Spleen (tissue), 11 donors: ENCODE measurements around the gene SPATA32. TPM values are rescaled to one million over a fixed set of nuclear protein-coding genes. Genes with fewer than 3 reads are reported as not detected.
"Not testable (repeated sequence)": the region's sequence is repeated elsewhere in the genome, so short reads cannot be mapped to it uniquely, and the experiment has no call there.

Experiments
- DNase-seq: peaks from one replicate; pipeline ENCODE4 v3.0.0-alpha.2; 2020
- H3K27ac ChIP-seq, 8 donors: fragments of 200-600 bp; sonication (generic) in 7 of 8; 1 replicate in 4 of 8; 2 replicates in 4 of 8; pipeline versions ENCODE4 v1.5.0 to v1.8.0; 2016 to 2021; ENCODE audit warnings: inconsistent platforms in 4 of 8, mild to moderate bottlenecking in 4 of 8, moderate library complexity in 1 of 8
- H3K27me3 ChIP-seq, 7 donors: fragments of 200-600 bp; sonication (generic) in 6 of 7; replicated peaks in 1 of 7; 1 replicate in 4 of 7; 2 replicates in 3 of 7; pipeline versions ENCODE4 v1.5.0 to v1.8.0; 2016 to 2021; ENCODE audit warnings: inconsistent platforms in 3 of 7, mild to moderate bottlenecking in 1 of 7
- H3K36me3 ChIP-seq, 6 donors: fragments of 200-600 bp; sonication (generic) in 5 of 6; 1 replicate in 4 of 6; 2 replicates in 2 of 6; pipeline versions ENCODE4 v1.5.0 to v1.8.0; 2016 to 2021; ENCODE audit warnings: inconsistent platforms in 2 of 6
- H3K4me1 ChIP-seq, 6 donors: fragments of 200-600 bp; sonication (generic) in 5 of 6; 1 replicate in 3 of 6; 2 replicates in 3 of 6; pipeline versions ENCODE4 v1.5.0 to v1.8.0; 2016 to 2021; ENCODE audit warnings: inconsistent platforms in 3 of 6
- H3K4me3 ChIP-seq, 8 donors: fragments of 200-600 bp; sonication (generic) in 7 of 8; 1 replicate in 4 of 8; 2 replicates in 4 of 8; pipeline versions ENCODE4 v1.5.0 to v1.8.0; 2016 to 2021; ENCODE audit warnings: inconsistent platforms in 4 of 8, mild to moderate bottlenecking in 4 of 8, moderate library complexity in 2 of 8
- H3K9me3 ChIP-seq, 8 donors: fragments of 200-600 bp; sonication (generic) in 7 of 8; 1 replicate in 4 of 8; 2 replicates in 4 of 8; pipeline versions ENCODE4 v1.5.0 to v1.8.0; 2016 to 2021; ENCODE audit warnings: inconsistent platforms in 4 of 8
- POLR2A ChIP-seq, 3 donors: fragments of 450-650 bp; IDR thresholded peaks; one replicate each; pipeline ENCODE4 v1.5.1; 2017; ENCODE audit warnings: antibody characterized with exemption in 3 of 3, mild to moderate bottlenecking in 1 of 3
- POLR2AphosphoS5 ChIP-seq, 3 donors: sonication (generic); formaldehyde crosslinking; IDR thresholded peaks; one replicate each; pipeline ENCODE4 v1.5.1; 2017; ENCODE audit warnings: antibody characterized with exemption in 3 of 3
- WGBS, 5 donors: extraction: QIAGEN DNeasy Blood & Tissue Kit in 3 of 5; methylation state at CpG; one replicate each; pipeline versions ENCODE4 v1.1.5 to v1.1.7; 2013 to 2018; 5-methylcytosine and 5-hydroxymethylcytosine counted together
- intact Hi-C: fragments of 100-400 bp; cut with DNase I; formaldehyde crosslinking; loops from one replicate; pipeline ENCODE4 v1.15.0; 2023; ENCODE audit warnings: low total_unique reads
- polyA plus RNA-seq, 3 donors: library from polyadenylated mRNA; stranded (reverse); fragments of 200-250 nt; gene quantifications; one replicate each; pipeline ENCODE4 v1.2.1, GENCODE V29; 2013
- total RNA-seq, 7 donors: library from RNA; depleted of rRNA in 3 of 7; stranded (reverse); fragments of >200 nt in 3 of 7; fragmentation: NEBNext Ultra II Directional in 4 of 7; extraction: Animal tissue kit (Norgen Biotek cat#: 25700) in 4 of 7; gene quantifications; one replicate each; pipeline versions ENCODE4 v1.1.0 to v1.2.1, GENCODE V29; 2016 to 2021
- TF ChIP-seq, protein P1 (sequence below), 11 experiments: fragments of 200-600 bp in 7 of 11; fragments of 450-650 bp in 4 of 11; sonication (generic) in 4 of 11; IDR thresholded peaks in 8 of 11; conservative IDR thresholded peaks in 3 of 11; 1 replicate in 7 of 11; 2 replicates in 4 of 11; pipeline versions ENCODE4 v1.4.0 to v1.8.0; 2016 to 2021; ENCODE audit warnings: antibody characterized with exemption in 11 of 11, inconsistent platforms in 4 of 11, mild to moderate bottlenecking in 1 of 11
- donor health status: healthy with polysubstance abuse.
- donor health status: DM: no; HTN: no; CAD: no; lungs with moderate emphysema.
- donor health status: DM: no; HTN: no; CAD: no.
- donor health status: Bipolar disorder and iron deficiency.
- donor health status: healthy.
- donor health status: DM: no; HTN: no; CAD: no.
- donor health status: DM: yes; HTN: yes; CAD: no.

Gene SPATA32
- total and polyA plus RNA-seq, 10 donors: 0.08 to 0.17 (median 0.09) TPM; not detected in 7

GRCh38 chr17:45306623-45307022 is 44.7 kb upstream of the SPATA32 start:
- Histone ChIP-seq H3K27ac (peak overlapping the region in 7 of 8 donors; percentile 80 to 99 (median 82)), H3K36me3 (peaks cover 0 to 29% (median 0%) of the 10 kb centered on the region in 6 donors), H3K4me1 (peaks cover 58 to 100% (median 94%) of the 10 kb centered on the region in 6 donors), H3K27me3 (no peaks in the 10 kb centered on the region), H3K4me3 (no peak overlapping the region), H3K9me3 (no peaks in the 10 kb centered on the region)
- no peak for DNase-seq
- intact Hi-C loops: no loop called here
- TF ChIP-seq, protein P1, sequence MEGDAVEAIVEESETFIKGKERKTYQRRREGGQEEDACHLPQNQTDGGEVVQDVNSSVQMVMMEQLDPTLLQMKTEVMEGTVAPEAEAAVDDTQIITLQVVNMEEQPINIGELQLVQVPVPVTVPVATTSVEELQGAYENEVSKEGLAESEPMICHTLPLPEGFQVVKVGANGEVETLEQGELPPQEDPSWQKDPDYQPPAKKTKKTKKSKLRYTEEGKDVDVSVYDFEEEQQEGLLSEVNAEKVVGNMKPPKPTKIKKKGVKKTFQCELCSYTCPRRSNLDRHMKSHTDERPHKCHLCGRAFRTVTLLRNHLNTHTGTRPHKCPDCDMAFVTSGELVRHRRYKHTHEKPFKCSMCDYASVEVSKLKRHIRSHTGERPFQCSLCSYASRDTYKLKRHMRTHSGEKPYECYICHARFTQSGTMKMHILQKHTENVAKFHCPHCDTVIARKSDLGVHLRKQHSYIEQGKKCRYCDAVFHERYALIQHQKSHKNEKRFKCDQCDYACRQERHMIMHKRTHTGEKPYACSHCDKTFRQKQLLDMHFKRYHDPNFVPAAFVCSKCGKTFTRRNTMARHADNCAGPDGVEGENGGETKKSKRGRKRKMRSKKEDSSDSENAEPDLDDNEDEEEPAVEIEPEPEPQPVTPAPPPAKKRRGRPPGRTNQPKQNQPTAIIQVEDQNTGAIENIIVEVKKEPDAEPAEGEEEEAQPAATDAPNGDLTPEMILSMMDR (IDR thresholded peaks at IDR 0.05 in 8 of 11, conservative IDR thresholded peaks at IDR 0.05 in 3 of 11): no peak
- no peak for TF ChIP-seq POLR2A (IDR thresholded peaks at IDR 0.05)
- TF ChIP-seq POLR2AphosphoS5 (IDR thresholded peaks at IDR 0.05): no peak
- WGBS, 5 donors: 88 to 94% (median 90%) methylated on average over 5 of the region's 5 CpGs

DNA sequence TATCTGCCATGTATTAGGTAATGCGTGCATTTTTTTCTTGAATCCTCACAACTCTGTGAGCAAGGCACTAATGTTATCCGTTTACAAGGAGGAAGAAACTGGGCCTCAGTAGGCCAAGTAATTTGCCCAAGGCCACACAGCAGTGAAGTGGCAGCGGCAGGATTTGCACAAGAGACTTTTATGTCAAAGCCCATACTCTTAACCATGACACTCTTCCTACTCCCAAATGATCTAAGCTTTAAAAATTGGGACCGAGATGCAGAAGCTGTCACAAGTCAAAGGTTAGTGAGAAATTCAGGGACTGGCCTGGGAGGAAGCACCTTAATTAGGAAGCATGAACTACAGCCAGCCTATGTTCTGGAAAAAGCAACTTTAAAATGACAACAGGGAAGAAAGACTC is 44.2 kb upstream of the SPATA32 start:
- H3K9me3 ChIP-seq: no peaks in the 10 kb centered on the region
- H3K36me3 ChIP-seq: peaks cover 0 to 24% (median 0%) of the 10 kb centered on the region in 6 donors
- no peak for DNase-seq
- intact Hi-C loops: no loop called here
- TF ChIP-seq POLR2A (IDR thresholded peaks at IDR 0.05) (no peak), POLR2AphosphoS5 (IDR thresholded peaks at IDR 0.05) (no peak)
- TF ChIP-seq, protein P1 (IDR thresholded peaks at IDR 0.05 in 8 of 11, conservative IDR thresholded peaks at IDR 0.05 in 3 of 11): no peak
- H3K27me3 ChIP-seq: no peaks in the 10 kb centered on the region
- H3K4me3 ChIP-seq: no peak overlapping the region
- WGBS, 5 donors: 54 to 81% (median 78%) methylated on average over 4 of the region's 4 CpGs
- H3K27ac ChIP-seq: peak overlapping the region in 4 of 8 donors; percentile 81 to 99 (median 94)
- H3K4me1 ChIP-seq: peaks cover 56 to 100% (median 94%) of the 10 kb centered on the region in 6 donors

DNA sequence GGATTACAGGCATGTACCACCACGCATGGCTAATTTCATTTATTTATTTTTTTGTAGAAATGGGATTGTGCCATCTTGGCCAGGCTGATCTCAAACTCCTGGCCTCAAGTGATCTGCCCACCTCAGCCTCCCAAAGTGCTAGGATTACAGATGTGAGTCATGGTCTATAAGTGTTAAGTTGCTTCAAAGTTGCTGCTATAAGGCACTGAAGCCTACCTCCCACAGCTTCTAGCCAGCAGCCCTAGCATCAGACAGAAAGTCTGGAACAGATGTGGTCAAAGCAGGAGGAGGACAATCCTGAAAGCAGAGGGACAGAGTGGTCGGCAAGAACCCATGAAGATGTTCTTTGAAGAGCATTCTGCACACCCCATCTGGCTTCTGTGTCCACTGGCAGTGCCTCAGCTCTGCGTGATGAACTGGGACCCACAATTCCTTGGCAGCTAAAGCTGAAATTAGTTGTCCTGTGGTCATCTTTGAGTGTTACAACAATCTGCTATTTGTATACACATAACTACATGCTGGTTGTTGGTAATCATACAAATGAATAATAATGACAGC is 43.7 kb upstream of the SPATA32 start:
- Histone ChIP-seq H3K27ac (peak overlapping the region in 3 of 8 donors; percentile 90 to 99 (median 98)), H3K36me3 (peaks cover 0 to 23% (median 0%) of the 10 kb centered on the region in 6 donors), H3K27me3 (no peaks in the 10 kb centered on the region), H3K4me1 (peaks cover 52 to 100% (median 94%) of the 10 kb centered on the region in 6 donors), H3K4me3 (no peak overlapping the region), H3K9me3 (no peaks in the 10 kb centered on the region)
- DNase-seq: no peak
- TF ChIP-seq POLR2A (IDR thresholded peaks at IDR 0.05) (no peak), POLR2AphosphoS5 (IDR thresholded peaks at IDR 0.05) (no peak)
- TF ChIP-seq, protein P1 (IDR thresholded peaks at IDR 0.05 in 8 of 11, conservative IDR thresholded peaks at IDR 0.05 in 3 of 11): no peak
- intact Hi-C loops: no loop called here
- WGBS, 5 donors: 89 to 96% (median 91%) methylated on average over 3 of the region's 3 CpGs

DNA sequence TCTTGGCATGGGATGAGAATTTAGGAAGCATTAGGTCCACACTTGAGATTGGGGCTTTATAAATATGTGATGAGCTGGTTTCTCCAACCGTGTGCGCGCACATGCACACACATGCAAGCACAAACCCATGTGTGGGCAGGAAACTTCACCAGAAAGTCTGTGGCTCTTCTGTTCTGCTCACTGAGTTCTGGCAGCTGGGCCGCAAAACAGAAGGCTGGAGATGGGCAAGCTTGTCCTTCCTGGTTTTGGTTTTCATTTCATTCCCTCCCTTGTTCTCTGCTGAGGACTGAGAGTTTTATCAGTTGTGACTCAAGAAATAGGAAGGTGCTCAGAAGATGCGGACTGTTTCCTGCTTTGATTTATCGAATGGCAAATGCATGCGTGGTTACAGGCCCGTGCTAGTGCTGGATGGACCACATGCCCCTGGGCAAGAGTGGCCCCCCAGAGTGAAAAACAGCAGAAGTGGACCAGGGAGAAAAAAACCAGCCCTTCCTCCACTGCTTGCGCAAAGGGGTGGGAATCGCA is 40.8 kb upstream of the SPATA32 start:
- 38 to 55% (median 47%) methylated on average over 10 of the region's 10 CpGs for WGBS, 5 donors
- Histone ChIP-seq H3K4me1 (peaks cover 55 to 100% (median 93%) of the 10 kb centered on the region in 6 donors), H3K27ac (peak overlapping the region in 7 of 8 donors; percentile 50 to 83 (median 77)), H3K27me3 (no peaks in the 10 kb centered on the region), H3K9me3 (no peaks in the 10 kb centered on the region), H3K36me3 (peaks cover 0 to 5% (median 0%) of the 10 kb centered on the region in 6 donors), H3K4me3 (peak overlapping the region in 2 of 8 donors; percentile 4 to 33)
- no peak for TF ChIP-seq POLR2A (IDR thresholded peaks at IDR 0.05)
- peak in 2 of 3 donors; percentile 38 to 63 for TF ChIP-seq POLR2AphosphoS5 (IDR thresholded peaks at IDR 0.05)
- intact Hi-C loops: no loop called here
- DNase-seq: peak; percentile 82

DNA sequence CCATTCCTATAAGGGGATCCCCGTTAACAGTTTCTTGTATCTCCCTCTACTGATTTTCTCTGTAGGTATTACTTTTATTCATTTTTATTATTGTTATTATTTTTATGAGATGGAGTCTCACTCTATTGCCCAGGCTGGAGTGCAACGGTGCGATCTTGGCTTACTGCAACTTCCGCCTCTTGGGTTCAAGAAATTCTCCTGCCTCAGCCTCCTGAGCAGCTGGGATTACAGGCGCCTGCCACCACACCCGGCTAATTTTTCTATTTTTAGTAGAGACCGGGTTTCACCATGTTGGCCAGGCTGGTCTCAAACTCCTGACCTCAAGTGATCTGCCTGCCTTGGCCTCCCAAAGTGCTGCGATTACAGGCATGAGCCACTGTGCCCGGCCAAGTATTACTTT is 40.3 kb upstream of the SPATA32 start:
- H3K27me3 ChIP-seq, intact Hi-C loops, DNase-seq, H3K9me3 ChIP-seq, H3K36me3 ChIP-seq: not testable (repeated sequence)
- WGBS, 5 donors: 71 to 76% (median 73%) methylated on average over 9 of the region's 9 CpGs
- peak overlapping the region in 6 of 8 donors; percentile 70 to 83 (median 78) for H3K27ac ChIP-seq
- peaks cover 50 to 100% (median 92%) of the 10 kb centered on the region in 6 donors for H3K4me1 ChIP-seq
- H3K4me3 ChIP-seq: peak overlapping the region in 1 of 8 donors; percentile 33
